SW 1271 (cell line): ENCODE data around the gene LHX3.
A peak's percentile ranks its signal among the peaks of the same experiment; 100 is the strongest.

ENCODE experiments used
- DNase-seq, 2 experiments: peaks; one replicate each; lab custom pipeline; 2025; lab: John Stamatoyannopoulos, UW

Gene LHX3

DNA sequence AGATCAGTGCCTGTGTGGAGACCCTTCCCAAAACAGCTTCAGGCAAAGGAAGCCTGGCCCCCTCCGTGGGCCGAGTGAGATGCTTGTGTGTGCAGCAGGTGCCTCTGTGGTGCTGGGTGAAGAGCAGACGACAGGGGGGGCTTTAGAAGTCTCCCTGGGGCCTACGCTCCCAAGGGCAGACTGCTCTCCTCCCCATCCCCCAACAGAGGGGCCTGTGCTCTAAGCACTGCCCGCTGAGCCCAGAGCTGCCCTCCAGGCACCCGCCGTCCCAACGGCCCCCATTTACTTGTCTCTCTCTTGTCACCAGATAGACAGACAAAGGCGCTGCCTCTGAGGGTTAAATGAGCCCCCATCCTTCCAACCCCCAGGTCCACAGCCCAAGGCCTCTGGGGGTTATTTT lies 2.7 kb upstream of the LHX3 start:
- DNase-seq: no peak

GRCh38 chr9:136206602-136207275 lies 1.8 kb upstream of the LHX3 start:
- DNase-seq: no peak

DNA sequence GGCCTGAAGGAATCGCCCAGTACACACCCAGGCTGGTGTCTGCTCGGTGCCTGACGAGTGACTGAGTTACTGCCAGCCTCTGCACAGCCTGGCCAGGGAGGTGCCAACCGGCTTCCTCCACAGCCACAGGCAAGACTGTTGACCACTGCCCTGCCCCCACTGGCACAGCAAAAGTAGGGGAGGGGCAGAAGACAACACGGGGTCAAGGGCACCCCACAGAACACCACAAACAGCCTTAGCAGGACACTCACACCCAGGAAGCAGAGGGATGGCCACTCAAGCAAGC lies 722 bp upstream of the LHX3 start:
- no peak for DNase-seq

- no peak for DNase-seq
Observed at GRCh38 chr9:136204145-136204805, 653 bp downstream of the LHX3 start.

DNA sequence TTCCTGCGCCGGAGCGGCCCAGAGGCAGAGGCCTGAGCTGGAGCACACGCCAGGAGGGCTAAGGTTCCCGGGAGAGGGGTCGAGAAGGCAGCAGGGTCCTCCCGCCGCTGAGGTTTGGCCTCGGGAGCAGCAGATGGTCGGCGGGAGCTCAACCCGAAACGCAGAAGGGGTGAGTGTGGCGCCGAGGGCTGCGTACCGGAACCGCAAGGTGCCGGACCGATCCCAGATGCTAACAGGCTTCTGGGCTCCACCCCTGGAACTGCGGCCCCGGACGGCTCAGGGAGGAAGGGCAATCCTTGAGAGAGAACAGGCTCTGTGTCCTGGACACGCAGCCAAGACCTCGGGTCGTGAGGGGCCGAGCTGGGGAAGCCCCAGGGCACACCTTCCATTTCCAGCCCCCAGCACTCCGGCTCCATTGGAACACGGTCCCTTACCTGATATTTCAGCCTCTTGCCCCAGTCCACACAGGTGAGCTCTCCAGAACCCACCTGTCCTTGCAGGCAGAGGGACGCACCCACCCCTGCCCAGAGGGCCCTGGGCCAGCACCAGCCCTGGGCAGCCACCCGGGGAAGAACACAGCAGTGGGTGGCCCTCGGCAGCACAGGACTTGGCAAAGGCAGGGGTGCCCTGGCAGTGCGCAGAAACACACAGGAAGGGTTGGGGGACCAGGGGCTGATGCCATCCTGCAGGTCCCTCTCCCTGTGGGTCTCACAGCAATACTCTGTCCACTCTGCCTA lies 1.4 kb downstream of the LHX3 start:
- DNase-seq: no peak

GRCh38 chr9:136202454-136203407 lies 2.2 kb downstream of the LHX3 start:
- DNase-seq: no peak

- no peak for DNase-seq
Observed at GRCh38 chr9:136201609-136202453, 3.1 kb downstream of the LHX3 start.

- DNase-seq: no peak
Observed at GRCh38 chr9:136201174-136201573, 3.8 kb downstream of the LHX3 start.

GRCh38 chr9:136200424-136200823 lies 4.5 kb downstream of the LHX3 start:
- no peak for DNase-seq

DNA sequence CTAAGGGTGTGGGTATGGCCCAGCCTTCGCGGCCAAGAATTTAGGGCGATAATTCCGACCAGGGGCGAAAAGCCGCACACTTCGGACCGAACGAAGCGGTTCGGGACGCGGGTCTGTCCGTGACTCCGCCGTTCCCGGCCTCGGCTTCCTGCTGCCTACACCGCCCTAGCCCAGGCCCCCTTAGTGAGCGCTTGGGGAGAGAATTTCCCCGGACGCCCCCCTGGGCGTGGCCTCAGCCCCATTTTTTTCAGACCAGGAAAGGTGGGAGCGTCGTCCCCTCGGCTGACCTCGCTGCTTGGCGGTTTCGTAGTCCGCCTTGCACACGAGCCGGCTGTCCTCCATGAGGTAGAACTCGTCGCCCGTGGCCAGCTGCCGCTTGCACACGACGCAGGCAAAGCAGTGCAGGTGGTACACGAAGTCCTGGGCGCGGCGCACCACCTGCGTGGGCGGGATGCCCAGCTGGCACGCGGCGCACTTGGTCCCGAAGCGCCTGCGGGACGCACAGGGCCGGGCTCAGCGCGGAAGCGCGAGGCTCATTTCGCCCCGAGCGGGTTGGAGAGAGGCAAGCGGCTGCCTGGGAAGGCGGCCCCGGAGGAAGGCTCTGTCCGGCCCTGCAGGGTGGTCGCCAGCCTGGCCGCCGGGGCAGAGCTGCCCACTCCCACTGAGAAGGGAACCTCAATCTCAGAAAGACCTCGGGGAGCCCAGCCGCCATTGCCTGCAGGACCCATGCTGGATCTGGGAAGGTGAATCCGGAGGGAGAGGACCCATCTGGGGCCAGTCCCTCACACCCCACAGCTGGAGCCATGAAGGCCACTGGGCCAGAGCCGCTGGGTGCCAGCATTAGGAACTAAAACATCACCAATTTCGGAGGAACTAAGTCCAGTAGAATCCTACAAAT lies 5.3 kb downstream of the LHX3 start:
- no peak for DNase-seq

- no peak for DNase-seq
Observed at GRCh38 chr9:136198605-136199083, 6.3 kb downstream of the LHX3 start.

GRCh38 chr9:136197930-136198604 lies 6.9 kb downstream of the LHX3 start:
- no peak for DNase-seq

DNA sequence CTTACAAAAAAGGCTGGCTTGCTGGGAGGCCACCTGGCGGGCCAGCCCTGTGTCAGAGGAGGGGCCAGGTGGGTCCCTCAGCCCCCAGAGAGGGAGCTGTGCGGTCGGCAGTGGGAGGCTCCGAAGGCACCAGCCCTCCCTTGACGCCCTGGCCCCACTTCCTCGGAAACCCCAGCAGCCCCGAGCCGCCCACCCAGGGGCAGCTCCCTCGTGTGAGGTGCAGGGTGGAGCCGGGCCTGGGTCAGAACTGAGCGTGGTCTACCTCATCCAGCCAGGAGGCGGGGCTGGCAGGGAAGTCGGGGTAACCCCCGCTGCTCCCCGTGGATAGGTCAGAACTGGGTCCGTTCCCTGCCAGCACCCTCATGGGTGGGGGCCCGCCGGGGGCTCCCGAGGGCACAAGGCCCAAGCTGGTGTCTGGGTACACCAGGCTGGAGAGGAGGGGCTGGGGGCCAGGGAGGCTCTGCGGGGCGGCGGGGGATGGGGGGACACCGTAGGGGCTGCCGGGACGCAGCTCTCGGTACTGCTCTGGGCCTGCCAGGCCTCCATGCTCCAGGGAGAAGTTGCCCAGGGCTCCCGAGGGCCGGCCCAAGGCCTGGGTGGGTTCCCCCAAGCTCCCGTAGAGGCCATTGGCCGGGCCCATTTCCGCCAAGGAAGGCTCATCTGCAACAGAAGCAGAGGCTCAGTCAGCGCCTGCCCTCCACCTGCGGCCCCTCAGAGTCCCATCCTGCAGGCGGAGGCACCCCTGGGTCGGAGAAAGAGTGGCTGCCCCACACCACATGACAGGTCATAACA lies 7.6 kb downstream of the LHX3 start:
- DNase-seq: no peak

DNA sequence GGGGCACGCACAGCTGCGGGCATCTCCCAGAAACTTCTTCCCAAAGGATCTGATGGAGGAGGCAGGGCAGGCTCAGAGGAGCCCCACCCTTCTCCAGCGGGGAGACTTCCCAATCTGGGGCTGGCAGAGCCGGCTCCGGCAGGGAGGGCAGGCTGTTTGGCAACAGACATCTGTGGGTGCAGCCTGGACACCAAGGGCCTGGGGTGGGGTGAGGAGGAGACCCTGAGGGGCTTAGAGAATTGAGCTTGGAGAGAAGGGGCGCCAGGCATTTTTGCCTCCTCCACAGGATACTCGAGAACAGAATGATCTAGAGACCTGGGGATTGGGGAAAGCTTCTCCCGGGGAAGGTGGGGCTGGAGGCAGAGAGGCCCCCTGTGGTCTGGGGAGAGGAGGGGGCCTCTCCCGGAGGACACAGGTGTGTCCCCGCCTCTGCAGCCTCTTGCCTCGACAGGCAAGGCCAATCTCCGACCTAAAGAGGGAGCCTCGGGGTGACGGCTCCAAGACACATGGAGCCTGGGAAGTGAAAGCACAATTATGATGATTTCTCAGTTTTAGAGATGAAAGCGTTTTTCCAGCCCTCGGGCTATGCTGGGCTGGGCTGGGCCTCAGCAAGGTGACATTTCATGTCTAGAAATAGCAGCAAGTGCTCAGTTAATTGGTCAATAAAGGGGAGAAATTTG lies 8.4 kb downstream of the LHX3 start:
- peak in 1 of 2 experiments; percentile 12 for DNase-seq

DNA sequence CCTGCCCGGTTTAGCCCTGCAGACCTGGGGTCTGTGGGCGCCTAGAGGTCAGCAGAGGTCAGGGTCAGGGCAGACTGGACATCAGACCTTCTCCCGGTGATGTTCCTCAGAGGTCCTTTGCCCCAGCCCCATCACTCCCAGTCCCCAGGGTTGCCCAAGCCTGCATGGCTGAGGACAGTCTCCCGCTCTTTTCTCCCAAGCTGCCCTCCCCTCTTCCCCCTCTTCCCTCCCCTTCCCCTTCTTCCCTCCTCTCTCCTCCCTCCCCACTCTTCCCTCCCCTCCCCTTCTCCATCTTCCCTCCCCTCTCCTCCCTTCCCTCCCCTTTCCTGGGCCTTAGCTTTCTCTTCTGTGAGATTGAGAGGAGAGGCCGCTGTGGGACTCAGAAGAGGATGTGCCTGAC lies 10.4 kb downstream of the LHX3 start:
- DNase-seq: no peak

DNA sequence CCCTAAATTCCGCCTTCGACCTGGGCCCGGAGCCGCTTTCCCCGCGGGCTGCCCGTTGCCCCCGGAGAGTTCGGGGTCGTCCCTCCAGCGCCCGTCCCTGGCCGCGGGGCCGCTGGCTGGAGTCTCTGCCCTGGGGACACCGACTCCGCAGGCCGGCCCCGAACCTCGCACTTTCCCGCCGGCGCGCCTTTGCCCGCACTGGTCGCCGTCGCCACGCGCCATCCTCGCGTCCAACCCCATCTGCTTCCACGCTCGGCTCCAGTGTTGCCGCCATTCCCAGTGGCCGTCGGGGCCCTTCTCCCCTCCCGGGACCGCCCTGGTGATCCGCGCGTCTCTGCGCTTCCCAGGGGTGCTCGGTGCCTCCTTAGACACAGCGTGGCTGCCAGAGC lies 11.0 kb downstream of the LHX3 start:
- DNase-seq: no peak

DNA sequence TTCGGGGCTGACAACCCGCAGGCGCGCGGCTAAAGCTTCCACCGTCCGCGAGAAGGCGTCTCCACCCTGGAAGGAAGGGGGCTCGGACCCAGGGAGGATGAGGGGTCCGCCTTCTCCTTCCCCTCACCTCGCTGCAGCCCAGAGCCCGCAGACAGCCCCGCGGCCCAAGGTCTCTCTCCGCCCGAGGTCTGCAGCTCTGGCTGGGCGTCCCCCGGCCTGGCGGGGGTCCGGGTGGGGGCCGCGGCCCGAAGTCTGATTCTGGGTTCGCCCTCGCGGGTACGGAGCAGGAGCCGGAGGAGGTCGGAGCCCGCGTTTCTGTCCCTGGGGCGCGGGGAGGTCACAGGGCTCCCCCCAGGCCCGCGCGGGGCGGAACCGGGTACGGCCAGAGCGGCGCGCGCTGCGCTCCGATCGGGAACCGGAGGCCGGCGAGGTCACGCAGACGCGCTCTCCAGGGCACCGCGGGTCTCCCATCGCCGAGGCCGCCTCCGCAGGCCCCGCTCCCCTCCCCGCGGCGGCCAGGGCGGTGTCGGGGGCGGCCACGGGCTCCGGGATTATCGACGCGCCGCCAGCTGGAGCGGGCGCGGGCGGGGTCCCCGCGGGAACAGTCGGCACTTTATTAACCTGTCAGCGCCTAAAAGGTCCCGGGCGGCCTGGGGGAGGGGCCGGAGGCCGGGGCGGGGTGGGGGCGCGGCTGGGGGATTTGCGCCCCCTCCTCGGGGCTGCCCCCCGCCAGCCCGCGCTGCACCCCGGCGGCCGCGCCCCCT lies 11.6 kb downstream of the LHX3 start:
- no peak for DNase-seq
